Rectal smooth muscle tissue (tissue), 1 donor: ENCODE results near the gene COL24A1.
A peak's percentile ranks its signal among the peaks of the same experiment; 100 is the strongest.

Experiments
- H3K27ac ChIP-seq: one replicate; pipeline ENCODE4 v1.7.0; 2013; ENCODE audit warnings: low read depth, low read length, inconsistent platforms
- H3K27me3 ChIP-seq: one replicate; pipeline ENCODE4 v1.7.0; 2013; ENCODE audit warnings: low read length; ENCODE audit not compliant: control insufficient read depth, insufficient read depth
- H3K36me3 ChIP-seq: one replicate; pipeline ENCODE4 v1.7.0; 2013; ENCODE audit warnings: low read length; ENCODE audit not compliant: control insufficient read depth, insufficient read depth
- H3K4me1 ChIP-seq: one replicate; pipeline ENCODE4 v1.7.0; 2013; ENCODE audit warnings: low read length; ENCODE audit not compliant: control insufficient read depth, insufficient read depth
- H3K4me3 ChIP-seq: one replicate; pipeline ENCODE4 v1.7.0; 2013; ENCODE audit warnings: low read length
- H3K9ac ChIP-seq: one replicate; pipeline ENCODE4 v1.7.0; 2013; ENCODE audit warnings: low read length

The COL24A1 gene

DNA sequence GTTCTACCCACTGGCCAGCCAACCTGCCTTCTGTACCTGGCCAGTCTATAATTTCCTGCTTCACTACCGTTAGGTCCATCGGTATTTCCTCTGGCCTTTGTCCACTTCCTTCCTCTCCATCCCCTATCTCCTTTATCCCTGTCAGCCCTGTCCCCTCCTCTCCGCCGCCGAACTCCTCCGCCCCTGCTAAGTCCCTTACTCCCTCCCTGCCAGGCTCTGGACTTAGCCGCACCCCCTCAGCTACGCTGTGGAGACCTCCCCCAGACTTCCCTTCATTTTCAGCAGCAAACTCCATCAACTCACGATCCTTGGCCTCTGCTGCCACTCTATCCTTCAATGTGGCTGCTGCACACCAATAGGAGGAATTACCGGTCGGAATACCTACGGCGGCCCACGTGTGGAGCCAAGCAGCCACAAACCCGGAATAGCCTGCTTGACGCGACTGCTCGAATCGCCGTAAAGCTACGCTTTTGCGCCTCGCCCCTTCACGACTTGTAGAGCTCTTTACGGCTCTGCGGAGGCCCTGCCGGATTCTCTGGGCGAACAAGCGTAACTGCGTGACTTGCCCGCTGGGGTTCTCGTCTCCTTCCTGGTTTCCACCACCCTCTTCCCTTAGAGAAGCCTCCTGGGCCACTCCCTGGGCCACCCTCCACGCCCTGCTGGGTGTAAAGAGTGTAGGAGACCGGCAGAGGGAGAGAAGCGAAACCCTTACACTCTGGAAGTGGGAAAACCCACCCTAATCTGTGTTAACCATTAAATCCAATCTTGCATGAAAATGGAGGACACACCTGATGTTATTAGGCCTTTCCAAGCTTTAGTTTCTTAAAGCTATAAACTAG is 448.4 kb downstream of the COL24A1 start, which contains the start of gene ZNHIT6:
ZNHIT6 (minus strand) TSS at position 444 of the 839 bp plus-strand sequence; CDS start at position 295, 149 bp downstream.
- peak within 1 kb of the TSS; percentile 88 for H3K27ac ChIP-seq
- H3K4me3 ChIP-seq: peak within 1 kb of the TSS; percentile 91
- H3K36me3 ChIP-seq: no peaks in the 10 kb centered on the region
- no peaks in the 10 kb centered on the region for H3K27me3 ChIP-seq
- peaks cover 6% of the 10 kb centered on the region for H3K4me1 ChIP-seq
- H3K9ac ChIP-seq: peak within 1 kb of the TSS; percentile 81

DNA sequence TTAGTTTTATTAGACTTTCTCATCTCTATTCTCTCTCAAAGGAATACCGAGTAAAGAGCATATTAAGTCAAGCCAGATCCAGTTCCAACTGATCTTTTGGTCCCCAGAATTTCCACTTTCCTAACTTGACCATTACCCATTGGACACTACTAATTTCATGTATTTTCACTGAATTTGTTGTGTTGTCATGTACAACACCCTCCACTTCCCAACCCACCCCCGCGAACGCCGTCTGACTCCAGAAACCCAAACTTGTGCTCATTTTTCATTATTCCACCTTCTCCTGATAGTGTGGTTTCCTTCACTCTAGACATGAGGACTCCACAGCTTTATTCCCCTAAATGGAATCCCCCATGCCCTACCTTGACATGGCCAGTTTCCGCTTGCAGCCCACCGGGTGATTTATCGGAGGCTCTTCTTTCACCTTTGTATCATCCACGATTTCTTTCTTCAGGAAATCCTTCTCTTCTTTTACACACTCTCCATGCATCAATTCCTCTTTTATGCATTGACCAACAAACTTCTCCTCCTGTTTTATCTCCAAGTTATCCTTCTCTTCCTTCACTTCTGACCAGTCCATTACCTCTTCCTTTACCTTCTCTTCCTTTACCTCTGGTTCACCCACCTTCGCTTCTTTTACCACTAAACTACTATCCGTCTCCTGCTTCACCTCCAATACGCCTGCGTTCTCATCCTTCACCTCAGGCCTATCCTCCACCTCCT is 449.1 kb downstream of the COL24A1 start:
- Histone ChIP-seq H3K4me3 (peak overlapping the region; percentile 91), H3K27me3 (no peaks in the 10 kb centered on the region), H3K27ac (no peak overlapping the region), H3K4me1 (peaks cover 6% of the 10 kb centered on the region), H3K9ac (peak overlapping the region; percentile 81), H3K36me3 (no peaks in the 10 kb centered on the region)

GRCh38 chr1:85705940-85706339 is 450.6 kb downstream of the COL24A1 start:
- no peaks in the 10 kb centered on the region for H3K27me3 ChIP-seq
- no peak overlapping the region for H3K4me3 ChIP-seq
- H3K9ac ChIP-seq: no peak overlapping the region
- no peak overlapping the region for H3K27ac ChIP-seq
- H3K36me3 ChIP-seq: no peaks in the 10 kb centered on the region
- peaks cover 6% of the 10 kb centered on the region for H3K4me1 ChIP-seq

GRCh38 chr1:85700422-85700821 is 456.1 kb downstream of the COL24A1 start:
- Histone ChIP-seq H3K36me3 (no peaks in the 10 kb centered on the region), H3K4me3 (no peak overlapping the region), H3K27me3 (no peaks in the 10 kb centered on the region), H3K4me1 (no peaks in the 10 kb centered on the region), H3K27ac (no peak overlapping the region), H3K9ac (no peak overlapping the region)

- Histone ChIP-seq H3K4me3 (no peak overlapping the region), H3K9ac (no peak overlapping the region), H3K36me3 (no peaks in the 10 kb centered on the region), H3K4me1 (no peaks in the 10 kb centered on the region), H3K27ac (no peak overlapping the region), H3K27me3 (no peaks in the 10 kb centered on the region)
Observed at GRCh38 chr1:85697895-85698294, 458.7 kb downstream of the COL24A1 start.

DNA sequence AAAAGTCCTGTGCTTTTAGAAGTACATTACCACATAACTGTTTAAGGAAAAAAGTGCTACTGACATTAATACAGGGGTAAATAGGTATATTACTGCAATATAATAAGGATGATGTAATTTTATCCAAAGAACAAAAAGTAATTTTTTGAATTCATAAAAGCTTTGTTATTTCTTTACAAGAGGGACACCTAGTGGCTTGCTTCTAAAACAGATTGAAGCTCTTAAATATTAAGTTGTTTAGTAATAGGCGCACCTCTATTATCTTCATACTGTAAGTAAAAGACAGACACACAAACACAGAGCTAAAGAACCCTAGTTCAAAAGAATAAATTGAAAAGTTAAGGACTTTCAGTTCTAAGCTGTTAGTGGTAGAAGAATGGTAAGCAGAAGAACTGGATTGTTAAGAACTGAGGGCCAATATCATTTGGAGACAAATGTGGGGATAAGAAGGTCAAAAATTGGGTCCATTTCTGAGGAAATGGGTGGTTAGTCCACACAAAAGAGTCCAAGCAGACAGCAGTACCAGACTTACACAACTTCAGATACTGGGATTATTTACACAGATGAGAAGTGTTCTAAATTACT is 463.8 kb downstream of the COL24A1 start:
- H3K4me1 ChIP-seq: no peaks in the 10 kb centered on the region
- H3K27ac ChIP-seq: no peak overlapping the region
- no peak overlapping the region for H3K9ac ChIP-seq
- H3K27me3 ChIP-seq: no peaks in the 10 kb centered on the region
- no peak overlapping the region for H3K4me3 ChIP-seq
- no peaks in the 10 kb centered on the region for H3K36me3 ChIP-seq

DNA sequence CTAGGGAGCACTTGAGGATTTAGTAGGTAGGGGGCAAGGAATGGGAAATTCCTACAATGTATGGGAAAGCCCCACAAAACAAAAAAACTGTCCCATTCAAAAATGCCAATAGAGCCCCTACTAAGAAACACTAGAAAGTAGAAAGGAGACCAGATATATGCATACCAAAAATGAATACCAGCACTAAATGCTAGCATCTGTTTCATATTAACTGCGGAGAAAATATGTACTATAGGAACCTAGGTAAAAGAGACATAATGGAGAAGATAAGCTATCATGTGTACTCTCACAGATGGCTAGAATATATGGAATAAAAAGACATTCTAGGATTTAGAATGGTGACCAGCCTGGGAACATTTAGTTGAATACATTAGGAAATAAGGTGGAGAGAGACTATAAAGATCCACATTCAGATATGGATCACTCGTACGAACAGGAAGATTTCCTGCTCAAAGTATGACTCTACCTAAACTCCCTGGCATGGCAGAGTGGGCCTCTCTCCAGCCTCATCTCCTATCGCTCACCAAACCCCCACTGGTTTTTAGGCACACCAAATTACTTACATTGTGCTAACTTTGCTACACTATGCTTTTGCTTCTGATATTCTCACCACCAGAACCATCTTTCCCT is 466.7 kb downstream of the COL24A1 start:
- Histone ChIP-seq H3K36me3 (no peaks in the 10 kb centered on the region), H3K4me1 (no peaks in the 10 kb centered on the region), H3K9ac (no peak overlapping the region), H3K4me3 (no peak overlapping the region), H3K27me3 (no peaks in the 10 kb centered on the region), H3K27ac (no peak overlapping the region)

GRCh38 chr1:85683292-85684025 is 473.1 kb downstream of the COL24A1 start:
- H3K4me1 ChIP-seq: no peaks in the 10 kb centered on the region
- no peak overlapping the region for H3K4me3 ChIP-seq
- no peaks in the 10 kb centered on the region for H3K36me3 ChIP-seq
- H3K27me3 ChIP-seq: no peaks in the 10 kb centered on the region
- H3K9ac ChIP-seq: no peak overlapping the region
- H3K27ac ChIP-seq: no peak overlapping the region

GRCh38 chr1:85681087-85681486 is 475.5 kb downstream of the COL24A1 start:
- H3K27me3 ChIP-seq: no peaks in the 10 kb centered on the region
- no peak overlapping the region for H3K27ac ChIP-seq
- peaks cover 7% of the 10 kb centered on the region for H3K36me3 ChIP-seq

More at GRCh38 chr1:85681087-85681486, 475.5 kb downstream of the COL24A1 start:
- H3K4me3 ChIP-seq: no peak overlapping the region
- H3K9ac ChIP-seq: no peak overlapping the region
- H3K4me1 ChIP-seq: no peaks in the 10 kb centered on the region
